ENCODE data around the gene TRIM61.
"Not testable (repeated sequence)": the region's sequence is repeated elsewhere in the genome, so short reads cannot be mapped to it uniquely, and the experiment has no call there.

The TRIM61 gene

GRCh38 chr4:164977243-164978164 lies at the start of gene TRIM61:
TSS of gene TRIM61 (minus strand) at chr4:164977657. CDS start at chr4:164970002, 7,655 bp downstream.
- peak; percentile 86 for DNase-seq

GRCh38 chr4:165025782-165026181 lies 48.3 kb upstream of the TRIM61 start:
- DNase-seq = not testable (repeated sequence)

- not testable (repeated sequence) for DNase-seq
Measured at GRCh38 chr4:165019995-165020394, 42.5 kb upstream of the TRIM61 start.

GRCh38 chr4:165016971-165017370 lies 39.5 kb upstream of the TRIM61 start:
- DNase-seq = no peak

GRCh38 chr4:165013691-165014090 lies 36.2 kb upstream of the TRIM61 start:
- DNase-seq = no peak

- DNase-seq = no peak
Measured at GRCh38 chr4:165011403-165011802, 33.9 kb upstream of the TRIM61 start.

GRCh38 chr4:165010991-165011390 lies 33.5 kb upstream of the TRIM61 start:
- DNase-seq = no peak

- no peak for DNase-seq
Measured at GRCh38 chr4:165010487-165010886, 33.0 kb upstream of the TRIM61 start.

- no peak for DNase-seq
Measured at GRCh38 chr4:165009493-165010227, 32.2 kb upstream of the TRIM61 start.

GRCh38 chr4:165006886-165007285 lies 29.4 kb upstream of the TRIM61 start:
- no peak for DNase-seq

GRCh38 chr4:165006456-165006855 lies 29.0 kb upstream of the TRIM61 start:
- DNase-seq = no peak

GRCh38 chr4:165005352-165005925 lies 28.0 kb upstream of the TRIM61 start:
- DNase-seq = no peak

- DNase-seq = not testable (repeated sequence)
Measured at GRCh38 chr4:165001957-165002356, 24.5 kb upstream of the TRIM61 start.

- DNase-seq = not testable (repeated sequence)
Measured at GRCh38 chr4:164998526-164999080, 21.1 kb upstream of the TRIM61 start.

GRCh38 chr4:164997941-164998340 lies 20.5 kb upstream of the TRIM61 start:
- DNase-seq = no peak

GRCh38 chr4:164997324-164997723 lies 19.9 kb upstream of the TRIM61 start:
- no peak for DNase-seq

- not testable (repeated sequence) for DNase-seq
Measured at GRCh38 chr4:164996123-164996522, 18.7 kb upstream of the TRIM61 start.

GRCh38 chr4:164990786-164991185 lies 13.3 kb upstream of the TRIM61 start:
- DNase-seq = not testable (repeated sequence)

GRCh38 chr4:164989471-164989870 lies 12.0 kb upstream of the TRIM61 start:
- no peak for DNase-seq

GRCh38 chr4:164971929-164972328 lies 5.5 kb downstream of the TRIM61 start:
- DNase-seq = not testable (repeated sequence)

- no peak for DNase-seq
Measured at GRCh38 chr4:164959896-164960295, 17.6 kb downstream of the TRIM61 start.

GRCh38 chr4:164959421-164959820 lies 18.0 kb downstream of the TRIM61 start:
- DNase-seq = not testable (repeated sequence)
